BLaER1 treated with 17β-estradiol and CSF1 and Interleukin-3, amounts not matched to agents 10 nM and 100 nM (cell line): ENCODE measurements around the gene TRIM36.

Experiments used
- H3K27ac ChIP-seq, 11 experiments: shearing (Covaris generic); formaldehyde crosslinking; 2 replicates each; pipeline ENCODE4 v1.8.1; 2022
- H3K27me3 ChIP-seq, 11 experiments: shearing (Covaris generic); formaldehyde crosslinking; 2 replicates each; pipeline ENCODE4 v1.8.1; 2022
- H3K36me3 ChIP-seq, 11 experiments: shearing (Covaris generic); formaldehyde crosslinking; 2 replicates each; pipeline ENCODE4 v1.8.1; 2022
- H3K4me1 ChIP-seq, 10 experiments: shearing (Covaris generic); formaldehyde crosslinking; 2 replicates each; pipeline ENCODE4 v1.8.1; 2022
- H3K4me2 ChIP-seq, 11 experiments: shearing (Covaris generic); formaldehyde crosslinking; 2 replicates each; pipeline ENCODE4 v1.8.1; 2022
- H3K4me3 ChIP-seq, 10 experiments: shearing (Covaris generic); formaldehyde crosslinking; 2 replicates each; pipeline ENCODE4 v1.8.1; 2022
- H3K9ac ChIP-seq, 11 experiments: shearing (Covaris generic); formaldehyde crosslinking; 2 replicates each; pipeline ENCODE4 v1.8.1; 2022
- H3K9me3 ChIP-seq, 11 experiments: shearing (Covaris generic); formaldehyde crosslinking; replicated peaks in 1 of 11; 2 replicates each; pipeline ENCODE4 v1.8.1; 2022
- H4K20me1 ChIP-seq, 11 experiments: shearing (Covaris generic); formaldehyde crosslinking; 2 replicates each; pipeline ENCODE4 v1.8.1; 2022
- Cebpa-rat ChIP-seq, 11 experiments: shearing (Covaris generic); IDR thresholded peaks; 2 replicates each; pipeline ENCODE4 v1.8.1; 2022

Gene TRIM36

GRCh38 chr5:115170929-115171510 is 1.3 kb upstream of the TRIM36 start:
- Histone ChIP-seq H3K4me3 (peak overlapping the region; percentile 73 to 97 (median 86)), H3K27ac (peak overlapping the region in 3 of 11 experiments; percentile 43 to 86 (median 58); a peak in 3 of 22 replicates), H4K20me1 (peaks cover 0 to 25% (median 0%) of the 10 kb centered on the region in 11 experiments; a peak in 8 of 22 replicates), H3K36me3 (peaks cover 0 to 22% (median 13%) of the 10 kb centered on the region in 11 experiments; a peak in 11 of 22 replicates), H3K4me2 (peak overlapping the region; percentile 86 to 100 (median 99)), H3K9ac (peak overlapping the region in 8 of 11 experiments; percentile 59 to 87 (median 74); a peak in 13 of 22 replicates), H3K9me3 (peaks cover 20 to 25% (median 23%) of the 10 kb centered on the region in 11 experiments), H3K27me3 (peaks cover 10 to 76% (median 73%) of the 10 kb centered on the region in 11 experiments; a peak in 20 of 22 replicates), H3K4me1 (peaks cover 10 to 26% (median 18%) of the 10 kb centered on the region in 10 experiments)
- TF ChIP-seq Cebpa-rat (IDR thresholded peaks at IDR 0.05), result no peak

- TF ChIP-seq Cebpa-rat (IDR thresholded peaks at IDR 0.05), result no peak
- Histone ChIP-seq H3K4me2 (peak overlapping the region; percentile 86 to 100 (median 99)), H4K20me1 (peaks cover 0 to 32% (median 0%) of the 10 kb centered on the region in 11 experiments; a peak in 9 of 22 replicates), H3K9me3 (peaks cover 27 to 32% (median 30%) of the 10 kb centered on the region in 11 experiments), H3K9ac (peak overlapping the region; percentile 23 to 87 (median 66); a peak in 21 of 22 replicates), H3K36me3 (peaks cover 0 to 29% (median 13%) of the 10 kb centered on the region in 11 experiments; a peak in 11 of 22 replicates), H3K27me3 (peaks cover 10 to 76% (median 73%) of the 10 kb centered on the region in 11 experiments; a peak in 20 of 22 replicates), H3K4me3 (peak overlapping the region; percentile 73 to 97 (median 86)), H3K27ac (peak overlapping the region in 4 of 11 experiments; percentile 43 to 86 (median 54); a peak in 8 of 22 replicates), H3K4me1 (peaks cover 10 to 26% (median 18%) of the 10 kb centered on the region in 10 experiments)
These were observed 623 bp upstream of the TRIM36 start for GRCh38 chr5:115170134-115170928.

GRCh38 chr5:115168829-115169486 is 750 bp downstream of the TRIM36 start:
- Histone ChIP-seq H3K9ac (peak overlapping the region; percentile 68 to 87 (median 78)), H3K27me3 (peaks cover 10 to 71% (median 68%) of the 10 kb centered on the region in 11 experiments; a peak in 20 of 22 replicates), H3K4me1 (peaks cover 10 to 26% (median 18%) of the 10 kb centered on the region in 10 experiments), H3K36me3 (peaks cover 0 to 41% (median 13%) of the 10 kb centered on the region in 11 experiments; a peak in 11 of 22 replicates), H4K20me1 (peaks cover 0 to 45% (median 0%) of the 10 kb centered on the region in 11 experiments; a peak in 9 of 22 replicates), H3K27ac (peak overlapping the region; percentile 11 to 86 (median 61); a peak in 20 of 22 replicates), H3K4me2 (peak overlapping the region; percentile 75 to 100 (median 98)), H3K9me3 (peaks cover 33 to 46% (median 43%) of the 10 kb centered on the region in 11 experiments), H3K4me3 (peak overlapping the region; percentile 73 to 97 (median 86))
- no peak; a peak in 1 of 22 replicates for TF ChIP-seq Cebpa-rat (IDR thresholded peaks at IDR 0.05)

- Histone ChIP-seq H3K4me2 (peak overlapping the region in 2 of 11 experiments; percentile 77 to 87; a peak in 2 of 22 replicates), H3K9me3 (peaks cover 33 to 47% (median 44%) of the 10 kb centered on the region in 11 experiments), H3K36me3 (peaks cover 0 to 61% (median 13%) of the 10 kb centered on the region in 11 experiments; a peak in 11 of 22 replicates), H3K4me1 (peaks cover 10 to 26% (median 18%) of the 10 kb centered on the region in 10 experiments), H4K20me1 (peaks cover 0 to 65% (median 10%) of the 10 kb centered on the region in 11 experiments; a peak in 9 of 22 replicates), H3K9ac (no peak overlapping the region), H3K27me3 (peaks cover 0 to 50% (median 47%) of the 10 kb centered on the region in 11 experiments; a peak in 20 of 22 replicates), H3K27ac (no peak overlapping the region), H3K4me3 (peak overlapping the region in 4 of 10 experiments; percentile 32 to 97 (median 58); a peak in 6 of 20 replicates)
- TF ChIP-seq Cebpa-rat (IDR thresholded peaks at IDR 0.05), result no peak
These were observed 2.8 kb downstream of the TRIM36 start for GRCh38 chr5:115166744-115167393.

GRCh38 chr5:115165790-115166189 is 3.9 kb downstream of the TRIM36 start:
- Histone ChIP-seq H3K9me3 (peaks cover 33 to 47% (median 44%) of the 10 kb centered on the region in 11 experiments), H3K4me1 (peaks cover 6 to 18% (median 13%) of the 10 kb centered on the region in 10 experiments), H3K27me3 (peaks cover 0 to 40% (median 37%) of the 10 kb centered on the region in 11 experiments; a peak in 20 of 22 replicates), H3K27ac (no peak overlapping the region), H3K4me3 (0 out of 20 replicates have a peak overlapping the region, but pooled peaks of 1 of the 10 experiments have one; percentile 10), H3K4me2 (no peak overlapping the region), H4K20me1 (peaks cover 0 to 75% (median 6%) of the 10 kb centered on the region in 11 experiments; a peak in 9 of 22 replicates), H3K9ac (no peak overlapping the region), H3K36me3 (peaks cover 0 to 72% (median 13%) of the 10 kb centered on the region in 11 experiments; a peak in 11 of 22 replicates)
- TF ChIP-seq Cebpa-rat (IDR thresholded peaks at IDR 0.05), result no peak

- peaks cover 0 to 2% (median 0%) of the 10 kb centered on the region in 10 experiments; a peak in 2 of 20 replicates for H3K4me1 ChIP-seq
- H3K36me3 ChIP-seq, result peaks cover 0 to 83% (median 0%) of the 10 kb centered on the region in 11 experiments; a peak in 11 of 22 replicates
- peaks cover 18 to 37% (median 26%) of the 10 kb centered on the region in 11 experiments for H3K9me3 ChIP-seq
- H3K27ac ChIP-seq, result no peak overlapping the region
- no peak overlapping the region for H3K4me3 ChIP-seq
- peaks cover 0 to 97% (median 0%) of the 10 kb centered on the region in 11 experiments; a peak in 5 of 22 replicates for H4K20me1 ChIP-seq
- no peak overlapping the region for H3K9ac ChIP-seq
- H3K4me2 ChIP-seq, result no peak overlapping the region
- no peak for TF ChIP-seq Cebpa-rat (IDR thresholded peaks at IDR 0.05)
- no peaks in the 10 kb centered on the region for H3K27me3 ChIP-seq
These were observed 8.7 kb downstream of the TRIM36 start for GRCh38 chr5:115160975-115161475.

- no peak for TF ChIP-seq Cebpa-rat (IDR thresholded peaks at IDR 0.05)
- no peaks in the 10 kb centered on the region for H3K27me3 ChIP-seq
- H3K4me3 ChIP-seq, result no peak overlapping the region
- H3K36me3 ChIP-seq, result peaks cover 0 to 73% (median 0%) of the 10 kb centered on the region in 11 experiments; a peak in 7 of 22 replicates
- H4K20me1 ChIP-seq, result peaks cover 0 to 63% (median 0%) of the 10 kb centered on the region in 11 experiments; a peak in 4 of 22 replicates
- H3K27ac ChIP-seq, result no peak overlapping the region
- peak overlapping the region in 2 of 11 experiments; percentile 1 to 12; a peak in 1 of 22 replicates for H3K4me2 ChIP-seq
- H3K9me3 ChIP-seq, result peaks cover 19 to 49% (median 38%) of the 10 kb centered on the region in 11 experiments
- H3K9ac ChIP-seq, result no peak overlapping the region
- H3K4me1 ChIP-seq, result peaks cover 0 to 20% (median 0%) of the 10 kb centered on the region in 10 experiments; a peak in 4 of 20 replicates
These were observed 18.4 kb downstream of the TRIM36 start for GRCh38 chr5:115151208-115151805.
